ENCODE data around the gene AP3M1.

Gene AP3M1

GRCh38 chr10:74120911-74121310 lies 29.7 kb downstream of the AP3M1 start:
- Histone ChIP-seq H3K27me3 (ENCODE audit: control insufficient read depth in 5 of 5, insufficient read depth in 4 of 5, low read length in 5 of 5) (no peaks in the 10 kb centered on the region), H3K4me1 (ENCODE audit: control insufficient read depth in 5 of 5, insufficient read depth in 5 of 5, low read length in 5 of 5) (peaks cover 14 to 63% (median 47%) of the 10 kb centered on the region in 5 donors), H3K9ac (ENCODE audit: low read length in 5 of 5) (peak overlapping the region in 1 of 5 donors; percentile 19), H3K36me3 (ENCODE audit: control insufficient read depth in 5 of 5, insufficient read depth in 5 of 5, low read length in 5 of 5) (peaks cover 40 to 83% (median 74%) of the 10 kb centered on the region in 5 donors), H3K27ac (ENCODE audit: low read depth, low read length) (peak overlapping the region; percentile 63), H3K9me3 (ENCODE audit: control insufficient read depth in 5 of 5, low read length in 5 of 5) (no peaks in the 10 kb centered on the region), H3K4me3 (ENCODE audit: low read depth in 1 of 5, low read length in 5 of 5) (no peak overlapping the region)

GRCh38 chr10:74118804-74119203 lies 31.8 kb downstream of the AP3M1 start:
- no peaks in the 10 kb centered on the region for H3K27me3 ChIP-seq (ENCODE audit: control insufficient read depth in 5 of 5, insufficient read depth in 4 of 5, low read length in 5 of 5)
- peaks cover 14 to 63% (median 47%) of the 10 kb centered on the region in 5 donors for H3K4me1 ChIP-seq (ENCODE audit: control insufficient read depth in 5 of 5, insufficient read depth in 5 of 5, low read length in 5 of 5)
- H3K36me3 ChIP-seq (ENCODE audit: control insufficient read depth in 5 of 5, insufficient read depth in 5 of 5, low read length in 5 of 5): peaks cover 28 to 82% (median 80%) of the 10 kb centered on the region in 5 donors
- peak overlapping the region in 1 of 5 donors; percentile 59 for H3K9ac ChIP-seq (ENCODE audit: low read length in 5 of 5)
- H3K9me3 ChIP-seq (ENCODE audit: control insufficient read depth in 5 of 5, low read length in 5 of 5): no peaks in the 10 kb centered on the region
- H3K4me3 ChIP-seq (ENCODE audit: low read depth in 1 of 5, low read length in 5 of 5): no peak overlapping the region
- peak overlapping the region; percentile 76 for H3K27ac ChIP-seq (ENCODE audit: low read depth, low read length)

- no peaks in the 10 kb centered on the region for H3K9me3 ChIP-seq (ENCODE audit: control insufficient read depth in 5 of 5, low read length in 5 of 5)
- H3K27ac ChIP-seq (ENCODE audit: low read depth, low read length): peak overlapping the region; percentile 76
- H3K36me3 ChIP-seq (ENCODE audit: control insufficient read depth in 5 of 5, insufficient read depth in 5 of 5, low read length in 5 of 5): peaks cover 29 to 82% (median 79%) of the 10 kb centered on the region in 5 donors
- no peaks in the 10 kb centered on the region for H3K27me3 ChIP-seq (ENCODE audit: control insufficient read depth in 5 of 5, insufficient read depth in 4 of 5, low read length in 5 of 5)
- peaks cover 14 to 63% (median 50%) of the 10 kb centered on the region in 5 donors for H3K4me1 ChIP-seq (ENCODE audit: control insufficient read depth in 5 of 5, insufficient read depth in 5 of 5, low read length in 5 of 5)
- H3K9ac ChIP-seq (ENCODE audit: low read length in 5 of 5): peak overlapping the region in 1 of 5 donors; percentile 19
- H3K4me3 ChIP-seq (ENCODE audit: low read depth in 1 of 5, low read length in 5 of 5): no peak overlapping the region
Measured at GRCh38 chr10:74117738-74118137, 32.9 kb downstream of the AP3M1 start.

GRCh38 chr10:74114041-74114448 lies 36.6 kb downstream of the AP3M1 start:
- H3K9ac ChIP-seq (ENCODE audit: low read length in 5 of 5): no peak overlapping the region
- H3K36me3 ChIP-seq (ENCODE audit: control insufficient read depth in 5 of 5, insufficient read depth in 5 of 5, low read length in 5 of 5): peaks cover 31 to 97% (median 90%) of the 10 kb centered on the region in 5 donors
- H3K4me1 ChIP-seq (ENCODE audit: control insufficient read depth in 5 of 5, insufficient read depth in 5 of 5, low read length in 5 of 5): peaks cover 8 to 26% (median 19%) of the 10 kb centered on the region in 5 donors
- peak overlapping the region; percentile 32 for H3K27ac ChIP-seq (ENCODE audit: low read depth, low read length)
- no peaks in the 10 kb centered on the region for H3K27me3 ChIP-seq (ENCODE audit: control insufficient read depth in 5 of 5, insufficient read depth in 4 of 5, low read length in 5 of 5)
- no peaks in the 10 kb centered on the region for H3K9me3 ChIP-seq (ENCODE audit: control insufficient read depth in 5 of 5, low read length in 5 of 5)
- no peak overlapping the region for H3K4me3 ChIP-seq (ENCODE audit: low read depth in 1 of 5, low read length in 5 of 5)

- Histone ChIP-seq H3K4me1 (ENCODE audit: control insufficient read depth in 5 of 5, insufficient read depth in 5 of 5, low read length in 5 of 5) (peaks cover 7 to 21% (median 14%) of the 10 kb centered on the region in 5 donors), H3K36me3 (ENCODE audit: control insufficient read depth in 5 of 5, insufficient read depth in 5 of 5, low read length in 5 of 5) (peaks cover 33 to 97% (median 90%) of the 10 kb centered on the region in 5 donors), H3K9me3 (ENCODE audit: control insufficient read depth in 5 of 5, low read length in 5 of 5) (no peaks in the 10 kb centered on the region), H3K27ac (ENCODE audit: low read depth, low read length) (peak overlapping the region; percentile 32), H3K9ac (ENCODE audit: low read length in 5 of 5) (no peak overlapping the region), H3K27me3 (ENCODE audit: control insufficient read depth in 5 of 5, insufficient read depth in 4 of 5, low read length in 5 of 5) (no peaks in the 10 kb centered on the region), H3K4me3 (ENCODE audit: low read depth in 1 of 5, low read length in 5 of 5) (no peak overlapping the region)
Measured at GRCh38 chr10:74113546-74113945, 37.1 kb downstream of the AP3M1 start.

GRCh38 chr10:74111799-74112198 lies 38.8 kb downstream of the AP3M1 start:
- H3K4me3 ChIP-seq (ENCODE audit: low read depth in 1 of 5, low read length in 5 of 5): no peak overlapping the region
- no peaks in the 10 kb centered on the region for H3K27me3 ChIP-seq (ENCODE audit: control insufficient read depth in 5 of 5, insufficient read depth in 4 of 5, low read length in 5 of 5)
- no peak overlapping the region for H3K27ac ChIP-seq (ENCODE audit: low read depth, low read length)
- peaks cover 0 to 8% (median 5%) of the 10 kb centered on the region in 5 donors for H3K4me1 ChIP-seq (ENCODE audit: control insufficient read depth in 5 of 5, insufficient read depth in 5 of 5, low read length in 5 of 5)
- peaks cover 35 to 94% (median 90%) of the 10 kb centered on the region in 5 donors for H3K36me3 ChIP-seq (ENCODE audit: control insufficient read depth in 5 of 5, insufficient read depth in 5 of 5, low read length in 5 of 5)
- H3K9ac ChIP-seq (ENCODE audit: low read length in 5 of 5): no peak overlapping the region
- H3K9me3 ChIP-seq (ENCODE audit: control insufficient read depth in 5 of 5, low read length in 5 of 5): no peaks in the 10 kb centered on the region

- Histone ChIP-seq H3K27ac (ENCODE audit: low read depth, low read length) (no peak overlapping the region), H3K9me3 (ENCODE audit: control insufficient read depth in 5 of 5, low read length in 5 of 5) (no peaks in the 10 kb centered on the region), H3K4me1 (ENCODE audit: control insufficient read depth in 5 of 5, insufficient read depth in 5 of 5, low read length in 5 of 5) (peaks cover 0 to 8% (median 5%) of the 10 kb centered on the region in 5 donors), H3K9ac (ENCODE audit: low read length in 5 of 5) (no peak overlapping the region), H3K36me3 (ENCODE audit: control insufficient read depth in 5 of 5, insufficient read depth in 5 of 5, low read length in 5 of 5) (peaks cover 38 to 97% (median 91%) of the 10 kb centered on the region in 5 donors), H3K4me3 (ENCODE audit: low read depth in 1 of 5, low read length in 5 of 5) (no peak overlapping the region), H3K27me3 (ENCODE audit: control insufficient read depth in 5 of 5, insufficient read depth in 4 of 5, low read length in 5 of 5) (no peaks in the 10 kb centered on the region)
Measured at GRCh38 chr10:74110120-74110519, 40.5 kb downstream of the AP3M1 start.

GRCh38 chr10:74109452-74109851 lies 41.2 kb downstream of the AP3M1 start:
- no peaks in the 10 kb centered on the region for H3K27me3 ChIP-seq (ENCODE audit: control insufficient read depth in 5 of 5, insufficient read depth in 4 of 5, low read length in 5 of 5)
- no peaks in the 10 kb centered on the region for H3K9me3 ChIP-seq (ENCODE audit: control insufficient read depth in 5 of 5, low read length in 5 of 5)
- no peak overlapping the region for H3K9ac ChIP-seq (ENCODE audit: low read length in 5 of 5)
- no peak overlapping the region for H3K27ac ChIP-seq (ENCODE audit: low read depth, low read length)
- peaks cover 42 to 97% (median 91%) of the 10 kb centered on the region in 5 donors for H3K36me3 ChIP-seq (ENCODE audit: control insufficient read depth in 5 of 5, insufficient read depth in 5 of 5, low read length in 5 of 5)
- no peak overlapping the region for H3K4me3 ChIP-seq (ENCODE audit: low read depth in 1 of 5, low read length in 5 of 5)
- peaks cover 0 to 8% (median 5%) of the 10 kb centered on the region in 5 donors for H3K4me1 ChIP-seq (ENCODE audit: control insufficient read depth in 5 of 5, insufficient read depth in 5 of 5, low read length in 5 of 5)

GRCh38 chr10:74107391-74107790 lies 43.2 kb downstream of the AP3M1 start:
- Histone ChIP-seq H3K27ac (ENCODE audit: low read depth, low read length) (no peak overlapping the region), H3K4me3 (ENCODE audit: low read depth in 1 of 5, low read length in 5 of 5) (no peak overlapping the region), H3K9me3 (ENCODE audit: control insufficient read depth in 5 of 5, low read length in 5 of 5) (no peaks in the 10 kb centered on the region), H3K4me1 (ENCODE audit: control insufficient read depth in 5 of 5, insufficient read depth in 5 of 5, low read length in 5 of 5) (no peaks in the 10 kb centered on the region), H3K9ac (ENCODE audit: low read length in 5 of 5) (no peak overlapping the region), H3K36me3 (ENCODE audit: control insufficient read depth in 5 of 5, insufficient read depth in 5 of 5, low read length in 5 of 5) (peaks cover 35 to 96% (median 81%) of the 10 kb centered on the region in 5 donors), H3K27me3 (ENCODE audit: control insufficient read depth in 5 of 5, insufficient read depth in 4 of 5, low read length in 5 of 5) (no peaks in the 10 kb centered on the region)

GRCh38 chr10:74104996-74105395 lies 45.6 kb downstream of the AP3M1 start:
- H3K36me3 ChIP-seq (ENCODE audit: control insufficient read depth in 5 of 5, insufficient read depth in 5 of 5, low read length in 5 of 5): peaks cover 37 to 87% (median 74%) of the 10 kb centered on the region in 5 donors
- no peaks in the 10 kb centered on the region for H3K9me3 ChIP-seq (ENCODE audit: control insufficient read depth in 5 of 5, low read length in 5 of 5)
- H3K4me1 ChIP-seq (ENCODE audit: control insufficient read depth in 5 of 5, insufficient read depth in 5 of 5, low read length in 5 of 5): no peaks in the 10 kb centered on the region
- no peaks in the 10 kb centered on the region for H3K27me3 ChIP-seq (ENCODE audit: control insufficient read depth in 5 of 5, insufficient read depth in 4 of 5, low read length in 5 of 5)
- H3K27ac ChIP-seq (ENCODE audit: low read depth, low read length): no peak overlapping the region
- no peak overlapping the region for H3K9ac ChIP-seq (ENCODE audit: low read length in 5 of 5)
- no peak overlapping the region for H3K4me3 ChIP-seq (ENCODE audit: low read depth in 1 of 5, low read length in 5 of 5)

Measured in subcutaneous abdominal adipose tissue (tissue), 5 donors.